HG03175 (cell line): ENCODE measurements around the gene ZP4.

Source experiments
- ATAC-seq: cut with Tn5 transposase; IDR thresholded peaks from one replicate; pipeline ENCODE4 v1.9.1; 2021; ENCODE audit warnings: mild to moderate bottlenecking, moderate library complexity; ENCODE audit not compliant: unreplicated experiment

Gene ZP4, protein sequence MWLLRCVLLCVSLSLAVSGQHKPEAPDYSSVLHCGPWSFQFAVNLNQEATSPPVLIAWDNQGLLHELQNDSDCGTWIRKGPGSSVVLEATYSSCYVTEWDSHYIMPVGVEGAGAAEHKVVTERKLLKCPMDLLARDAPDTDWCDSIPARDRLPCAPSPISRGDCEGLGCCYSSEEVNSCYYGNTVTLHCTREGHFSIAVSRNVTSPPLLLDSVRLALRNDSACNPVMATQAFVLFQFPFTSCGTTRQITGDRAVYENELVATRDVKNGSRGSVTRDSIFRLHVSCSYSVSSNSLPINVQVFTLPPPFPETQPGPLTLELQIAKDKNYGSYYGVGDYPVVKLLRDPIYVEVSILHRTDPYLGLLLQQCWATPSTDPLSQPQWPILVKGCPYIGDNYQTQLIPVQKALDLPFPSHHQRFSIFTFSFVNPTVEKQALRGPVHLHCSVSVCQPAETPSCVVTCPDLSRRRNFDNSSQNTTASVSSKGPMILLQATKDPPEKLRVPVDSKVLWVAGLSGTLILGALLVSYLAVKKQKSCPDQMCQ

DNA sequence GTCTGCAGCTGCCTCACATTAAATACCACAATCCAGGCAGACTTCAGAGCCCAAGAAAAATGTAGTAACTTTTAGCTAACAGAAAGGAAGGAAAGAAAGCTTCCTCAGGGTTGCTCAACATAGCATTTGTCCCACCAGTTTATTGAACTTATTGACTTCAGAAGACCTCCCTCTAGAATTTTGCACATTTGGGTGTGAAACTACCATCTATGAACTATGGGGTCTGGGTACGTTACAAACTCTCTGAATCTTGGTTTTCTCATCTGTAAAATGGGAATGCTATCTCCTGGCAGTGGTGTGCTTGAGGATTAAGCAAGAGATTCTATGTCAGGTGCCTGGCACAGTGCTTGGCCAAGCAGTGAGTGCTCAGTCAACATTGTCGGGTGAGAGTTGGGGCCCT lies at the start of gene ZP4:
Gene ZP4, minus strand, starts transcription at position 101 of the 400 bp plus-strand sequence. CDS start 287 bp downstream, outside the sequence.
- ATAC-seq: no peak

DNA sequence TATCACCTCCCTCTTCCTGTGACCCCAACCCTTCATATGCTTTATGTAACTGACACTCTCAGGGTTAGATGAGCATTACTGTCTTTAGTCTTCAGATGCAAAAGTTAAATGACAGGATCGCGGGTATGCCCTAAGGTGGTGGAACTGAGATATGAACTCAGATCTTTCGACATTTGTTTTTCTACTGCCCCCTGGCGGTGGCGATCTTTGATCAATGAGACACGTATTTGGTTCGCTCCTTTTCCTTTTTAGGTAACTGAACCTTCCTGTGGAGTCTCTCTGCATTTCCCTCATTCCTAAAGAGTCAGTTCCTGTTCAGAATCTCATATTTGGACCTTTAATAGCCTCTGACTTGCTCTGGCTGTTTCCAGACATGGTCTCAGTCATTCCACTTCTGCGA lies 47.8 kb upstream of the ZP4 start:
- ATAC-seq: no peak

DNA sequence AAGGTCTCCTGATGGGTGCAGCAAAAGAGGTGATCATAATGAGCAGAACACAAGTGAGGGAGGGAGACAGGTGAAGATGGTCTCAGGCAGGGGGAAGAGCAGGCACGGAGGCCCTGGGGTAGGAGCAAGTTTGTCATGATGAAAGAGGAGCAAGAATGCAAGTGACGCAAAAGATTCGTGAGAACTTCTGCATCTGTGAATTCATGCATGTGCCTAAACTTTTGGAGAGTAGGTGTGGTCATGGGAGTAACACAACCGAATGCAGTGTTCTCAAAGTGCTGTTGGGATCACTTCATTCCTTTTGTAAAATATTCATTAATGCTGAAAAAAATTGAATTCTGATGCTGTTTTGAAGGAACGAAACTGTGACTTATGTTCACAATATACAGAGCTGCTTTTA lies 47.3 kb upstream of the ZP4 start:
- ATAC-seq: no peak

DNA sequence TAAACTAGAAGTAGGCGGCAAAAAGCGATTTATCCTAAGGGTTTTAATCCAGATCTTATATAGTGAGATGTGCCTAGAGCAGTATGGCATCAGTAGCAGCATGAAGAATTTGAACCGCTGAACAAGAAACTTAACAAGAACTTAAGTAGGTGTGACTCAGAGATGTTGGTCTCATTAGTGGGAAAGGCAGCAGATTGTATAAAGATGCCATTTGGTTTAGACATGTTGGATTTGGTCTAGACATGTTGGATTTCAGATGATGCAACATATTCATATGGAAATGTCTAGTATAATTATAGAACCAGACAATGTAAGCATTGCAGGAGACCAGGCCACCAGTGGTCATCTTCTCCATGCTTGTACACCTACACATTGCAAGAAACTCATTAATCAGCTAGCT lies 42.1 kb upstream of the ZP4 start:
- no peak for ATAC-seq

DNA sequence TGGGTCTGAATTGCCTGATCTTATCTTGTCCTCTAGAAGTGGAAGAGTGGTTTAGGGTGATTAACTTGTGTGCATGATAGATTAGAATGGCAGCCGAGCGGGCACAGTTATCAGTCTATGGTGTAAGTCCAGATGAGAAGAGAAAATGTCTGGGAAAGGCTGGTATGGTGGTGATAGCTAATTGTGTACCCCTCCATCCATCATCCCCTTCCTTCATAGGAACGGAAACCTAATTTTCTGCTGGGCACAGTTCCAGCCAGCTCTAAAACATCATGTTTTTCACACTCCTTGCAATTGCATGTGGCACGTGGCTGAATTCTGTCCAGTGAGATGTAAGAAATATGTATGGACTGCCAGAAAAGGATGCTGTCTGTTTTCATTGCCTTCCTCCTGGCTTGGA lies 40.9 kb upstream of the ZP4 start:
- ATAC-seq: no peak

DNA sequence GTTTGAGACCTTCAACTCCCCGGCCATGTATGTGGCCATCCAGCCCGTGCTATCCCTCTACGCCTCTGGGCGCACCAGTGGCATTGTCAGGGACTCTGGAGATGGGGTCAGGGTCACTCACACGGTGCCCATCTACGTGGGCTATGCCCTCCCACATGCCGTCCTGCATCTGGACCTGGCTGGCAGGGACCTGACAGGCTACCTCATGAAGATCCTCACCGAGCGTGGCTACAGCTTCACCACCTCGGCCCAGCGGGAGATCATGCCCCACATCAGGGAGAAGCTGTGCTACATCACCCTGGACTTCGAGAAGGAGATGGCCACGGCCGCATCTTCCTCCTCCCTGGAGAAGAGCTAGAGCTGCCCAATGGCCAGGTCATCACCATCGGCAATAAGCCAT lies 36.5 kb upstream of the ZP4 start:
- ATAC-seq: no peak

DNA sequence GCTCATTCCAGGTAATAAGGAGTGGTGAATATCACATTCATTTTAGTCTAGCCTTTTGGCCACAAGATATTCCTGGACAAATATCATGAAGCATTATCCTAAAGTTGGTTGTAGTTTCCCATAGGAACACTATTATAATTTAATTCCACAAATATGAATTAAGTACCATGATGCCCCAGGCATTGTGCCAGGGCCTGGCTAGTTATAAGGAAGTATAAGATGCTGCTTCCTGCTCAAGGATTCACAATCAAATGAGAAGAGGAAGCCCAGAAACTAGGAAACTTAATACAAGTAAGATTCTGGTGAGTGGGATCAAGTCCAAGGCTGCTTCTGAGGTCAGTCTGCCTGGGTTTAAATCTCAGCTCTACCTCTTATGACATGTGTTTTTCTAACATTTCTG lies 30.6 kb upstream of the ZP4 start:
- ATAC-seq: no peak

DNA sequence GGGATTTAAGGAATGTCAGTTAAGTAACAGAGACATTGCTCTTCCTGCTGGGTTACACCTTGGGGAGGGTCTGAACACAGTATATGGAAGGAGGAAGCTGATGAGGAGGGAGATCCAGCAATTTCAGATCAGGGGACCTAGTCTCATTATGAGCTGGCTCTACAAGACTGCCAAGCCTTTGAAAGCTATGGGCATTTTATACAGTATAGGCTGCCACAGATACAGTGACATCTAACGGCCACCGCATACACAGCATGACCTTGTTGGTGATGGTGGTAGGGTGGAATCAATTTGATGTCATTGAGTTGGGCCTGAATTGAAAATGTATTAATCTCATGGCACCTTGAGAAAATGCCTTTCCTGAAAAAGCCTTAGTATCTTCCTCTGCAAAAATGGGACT lies 22.6 kb upstream of the ZP4 start:
- no peak for ATAC-seq

DNA sequence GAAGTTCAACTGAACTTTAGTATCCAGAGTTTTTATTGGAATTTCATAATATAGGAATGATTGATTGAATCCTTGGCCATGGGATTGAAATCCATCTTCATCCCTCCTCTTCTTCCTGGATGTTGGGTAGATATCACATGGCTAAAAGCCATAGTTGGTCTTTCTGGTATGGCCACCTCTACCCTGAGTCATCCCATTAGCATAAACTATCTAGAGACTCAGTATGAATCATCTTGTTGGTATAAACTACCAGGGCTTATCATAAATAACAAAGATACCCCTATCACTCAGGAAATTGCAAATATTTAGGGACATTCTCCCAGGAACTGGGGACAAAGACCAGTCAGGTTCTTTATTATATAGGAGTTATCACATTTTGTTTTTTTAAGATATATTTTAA lies 21.2 kb upstream of the ZP4 start:
- ATAC-seq: no peak

DNA sequence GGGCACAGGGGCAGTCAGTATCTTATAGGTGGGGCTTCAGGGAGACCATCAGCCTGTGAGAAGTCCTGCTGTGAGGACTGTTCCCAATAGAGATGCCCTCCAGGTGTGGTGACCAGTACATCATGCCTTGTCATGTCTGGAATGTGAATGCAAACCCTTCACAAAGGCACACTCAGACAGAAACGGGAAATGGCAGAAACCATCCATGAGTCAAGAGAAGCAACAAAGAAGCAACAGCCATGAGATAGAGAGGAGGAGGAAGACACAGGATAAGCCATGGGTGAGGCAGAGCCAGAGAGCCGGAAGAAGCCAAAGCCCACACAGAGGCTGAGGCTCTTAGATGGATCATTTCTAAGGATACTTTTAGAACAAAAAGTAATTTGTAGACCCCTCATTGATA lies 20.1 kb upstream of the ZP4 start:
- no peak for ATAC-seq

DNA sequence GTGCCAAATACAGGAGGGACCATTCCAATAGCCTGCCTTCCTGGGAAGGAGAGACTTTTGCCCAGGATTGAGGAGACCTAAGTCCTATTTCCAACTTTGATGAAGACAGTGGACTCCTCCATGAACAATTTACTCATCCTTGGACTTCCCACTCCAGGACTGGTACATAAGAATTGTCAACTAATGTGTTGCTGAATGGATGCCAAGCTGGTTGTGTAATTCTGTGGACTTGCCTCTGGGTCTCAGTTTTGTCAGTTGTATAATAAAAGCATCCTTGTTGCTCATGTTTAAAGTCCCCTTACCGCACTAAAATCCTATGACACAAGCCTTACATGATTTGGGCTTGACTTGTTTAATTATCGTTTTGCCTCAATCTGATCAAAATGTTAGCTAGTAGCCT lies 13.2 kb upstream of the ZP4 start:
- no peak for ATAC-seq

DNA sequence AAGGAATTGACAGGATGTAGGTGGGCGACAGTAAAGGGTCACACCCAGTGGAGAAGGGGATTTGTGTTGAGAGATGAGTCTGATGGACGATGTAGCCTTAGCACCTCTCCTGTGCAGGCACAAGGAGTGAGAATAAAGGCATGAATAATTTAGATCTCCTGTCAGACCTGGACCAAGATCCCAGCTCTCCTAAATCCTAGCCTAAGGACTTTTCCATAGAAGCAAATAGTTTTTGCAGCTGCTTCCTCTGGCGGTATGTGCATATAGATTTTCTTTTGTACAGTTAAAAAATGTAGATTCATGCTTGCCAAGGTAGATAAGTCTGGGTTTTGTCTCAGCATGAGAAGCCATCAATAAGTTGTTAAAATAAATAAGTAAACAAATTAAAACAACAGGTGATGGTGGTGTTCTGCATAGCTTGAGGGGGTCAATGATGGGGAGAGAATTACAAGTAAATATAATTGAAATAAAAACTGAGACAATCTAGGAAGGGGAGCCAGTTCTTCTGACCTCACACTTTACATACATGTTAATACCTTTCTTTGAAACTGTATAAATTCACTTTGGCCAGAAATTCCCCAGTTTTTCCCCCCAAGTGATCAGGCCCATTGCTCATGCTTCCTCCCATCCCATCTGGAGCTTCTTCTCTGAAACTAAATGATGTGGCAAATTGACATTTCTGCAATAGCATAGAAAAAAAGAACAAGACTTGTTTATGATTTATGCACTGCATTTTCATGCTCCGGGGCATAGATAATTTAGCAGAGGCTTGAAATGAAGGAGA lies 12.4 kb upstream of the ZP4 start:
- no peak for ATAC-seq

DNA sequence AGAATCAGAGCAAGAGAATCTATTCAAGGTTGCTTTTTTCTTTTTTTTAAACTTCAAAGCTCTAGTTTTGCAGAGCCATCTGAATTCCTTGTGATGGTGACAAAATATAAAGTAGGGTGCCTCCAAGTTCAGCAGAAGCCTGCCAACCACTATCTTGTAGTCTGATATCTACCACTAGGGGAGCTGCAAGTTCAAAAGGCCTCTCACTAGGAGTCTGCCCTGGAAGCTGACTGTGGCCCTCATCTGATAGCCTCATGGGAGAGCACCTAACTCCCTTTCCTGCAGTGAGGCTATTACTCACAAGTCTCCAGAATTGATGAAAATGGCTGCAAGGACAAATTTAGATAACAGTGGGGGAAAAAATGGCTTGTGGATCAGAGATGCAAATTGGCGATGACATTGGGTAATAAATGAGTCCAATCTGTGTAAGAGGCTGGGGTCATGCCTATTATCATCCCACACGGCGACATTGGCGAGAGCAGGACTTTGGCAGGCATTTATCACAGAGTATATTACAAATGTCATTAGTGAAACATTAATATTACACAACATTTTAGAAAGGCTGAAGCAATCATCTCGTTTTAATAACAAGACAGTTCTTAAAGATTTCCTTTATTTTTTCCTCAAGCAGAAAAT lies 10.7 kb upstream of the ZP4 start:
- ATAC-seq: no peak

DNA sequence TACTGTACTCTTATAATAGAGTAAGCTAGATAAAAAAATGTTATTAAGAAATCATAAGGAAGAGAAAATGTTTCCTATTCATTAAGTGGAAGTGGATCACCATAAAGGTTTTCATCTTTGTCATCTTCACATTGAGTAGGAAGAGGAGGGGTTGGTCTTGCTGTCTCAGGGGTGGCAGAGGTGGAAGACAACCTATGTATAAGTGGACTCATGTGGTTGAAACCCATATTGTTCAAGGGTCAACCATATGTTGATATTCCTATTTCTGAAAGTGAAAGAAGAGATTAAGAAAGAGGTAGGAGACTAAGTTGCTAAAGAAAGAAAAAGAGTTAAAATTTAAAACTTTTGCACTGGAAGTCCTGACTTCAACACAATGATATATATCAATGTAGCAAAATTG lies 4.9 kb upstream of the ZP4 start:
- ATAC-seq: no peak

DNA sequence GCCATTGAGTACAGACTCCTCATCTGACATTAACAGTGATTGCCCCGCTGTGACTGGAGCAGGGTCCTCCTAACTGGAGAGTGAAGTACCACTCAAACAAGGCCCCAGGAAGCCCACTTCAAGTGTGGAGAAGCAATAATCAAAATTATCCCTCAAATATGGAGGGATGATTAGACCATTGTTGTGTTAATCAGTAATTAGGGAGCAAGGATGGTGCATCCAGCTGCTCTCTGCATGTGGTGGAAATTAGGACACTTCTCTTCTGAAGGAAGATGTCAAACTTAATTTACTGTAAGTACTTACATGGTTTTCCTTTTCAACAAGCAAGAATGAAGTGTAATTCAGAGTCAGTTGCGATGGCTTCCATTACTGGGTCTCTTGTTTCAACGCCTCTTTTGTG lies 3.4 kb upstream of the ZP4 start:
- no peak for ATAC-seq

DNA sequence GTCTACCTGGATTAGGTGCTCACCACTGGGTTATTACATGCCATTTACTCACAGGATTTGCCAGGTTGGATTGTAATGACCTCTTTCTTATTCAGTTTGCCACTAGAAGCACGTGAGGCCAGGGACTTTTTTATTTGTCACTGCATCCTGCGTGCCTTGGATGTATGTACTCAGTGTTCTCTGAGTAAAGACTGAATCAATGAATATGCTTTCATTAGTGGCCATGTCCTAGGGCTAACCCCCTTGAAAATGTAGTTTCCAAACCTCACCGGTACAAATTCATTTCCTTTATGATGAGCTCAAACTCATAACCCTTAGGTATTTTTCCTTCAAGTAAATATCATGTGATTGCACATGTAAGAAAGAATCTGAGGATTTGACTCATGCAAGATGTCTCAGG lies 1.3 kb upstream of the ZP4 start:
- ATAC-seq: no peak

DNA sequence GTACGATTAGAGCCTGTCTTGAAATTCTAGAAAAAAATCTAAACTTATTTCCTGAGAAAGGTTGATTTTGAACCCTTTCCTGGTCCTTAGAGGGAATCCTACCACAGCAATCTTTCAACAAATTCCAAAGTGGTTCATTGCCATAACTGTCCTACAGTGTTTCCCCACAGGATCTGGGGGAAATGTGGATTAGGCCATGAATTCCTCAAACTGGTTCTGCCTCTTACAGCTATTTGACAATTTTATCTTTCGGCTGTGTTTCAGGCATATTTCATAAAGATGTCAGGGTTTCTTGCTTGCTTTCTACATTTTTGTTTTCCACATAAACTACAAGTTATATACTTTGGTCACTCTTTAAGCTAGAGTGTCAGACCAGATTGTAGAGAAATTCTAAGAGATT lies 544 bp upstream of the ZP4 start:
- no peak for ATAC-seq

DNA sequence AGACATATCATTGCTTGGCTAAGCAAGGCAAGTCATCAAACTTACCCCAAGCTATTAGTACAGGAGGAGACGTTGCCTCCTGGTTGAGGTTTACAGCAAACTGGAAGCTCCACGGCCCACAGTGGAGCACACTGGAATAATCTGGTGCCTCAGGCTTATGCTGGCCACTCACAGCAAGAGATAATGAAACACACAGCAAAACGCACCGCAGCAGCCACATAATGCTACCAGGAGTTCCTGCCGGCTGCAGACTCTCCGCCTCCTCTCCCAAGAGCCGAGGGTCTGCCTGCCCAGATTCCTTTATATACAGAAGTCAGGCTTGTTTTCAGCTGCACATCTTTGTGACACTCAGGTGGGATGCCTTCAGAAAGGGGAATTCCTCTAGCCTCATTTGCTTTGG lies 306 bp downstream of the ZP4 start:
- ATAC-seq: no peak

DNA sequence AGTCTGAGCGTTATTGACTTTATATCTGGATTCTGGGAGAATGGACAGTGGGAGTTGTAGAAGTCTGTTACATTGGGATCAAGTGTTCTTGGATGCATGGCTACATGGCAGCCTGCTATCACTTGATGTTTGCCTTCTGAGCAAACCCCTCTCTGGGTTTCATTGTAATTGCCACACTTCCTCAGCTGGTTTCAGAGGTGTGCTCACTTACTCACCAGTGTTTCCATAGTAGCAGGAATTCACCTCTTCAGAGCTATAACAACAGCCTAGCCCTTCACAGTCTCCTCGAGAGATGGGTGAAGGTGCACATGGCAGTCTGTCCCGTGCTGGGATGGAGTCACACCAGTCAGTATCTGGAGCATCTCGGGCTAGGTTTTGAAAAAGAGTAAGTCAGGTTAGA lies 2.6 kb downstream of the ZP4 start:
- no peak for ATAC-seq

DNA sequence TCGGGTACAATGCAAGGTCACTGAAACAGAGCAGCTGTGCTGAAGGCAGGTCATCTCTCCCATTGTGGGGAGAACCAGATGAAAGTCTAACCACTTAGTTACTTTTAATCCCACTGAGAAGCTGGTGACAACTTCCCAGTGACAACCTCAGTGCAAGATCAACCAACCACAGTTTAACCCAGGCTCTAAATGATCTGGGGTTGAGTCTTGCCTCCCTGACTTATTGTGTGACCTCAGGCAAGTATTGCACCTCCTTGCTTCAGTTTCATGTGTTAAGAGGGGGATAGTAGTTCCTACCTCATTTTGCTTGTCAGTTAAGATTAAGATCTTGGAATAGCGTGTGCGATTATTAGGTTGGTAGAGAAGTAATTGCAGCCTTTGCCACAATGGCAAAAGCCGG lies 3.2 kb downstream of the ZP4 start:
- no peak for ATAC-seq

DNA sequence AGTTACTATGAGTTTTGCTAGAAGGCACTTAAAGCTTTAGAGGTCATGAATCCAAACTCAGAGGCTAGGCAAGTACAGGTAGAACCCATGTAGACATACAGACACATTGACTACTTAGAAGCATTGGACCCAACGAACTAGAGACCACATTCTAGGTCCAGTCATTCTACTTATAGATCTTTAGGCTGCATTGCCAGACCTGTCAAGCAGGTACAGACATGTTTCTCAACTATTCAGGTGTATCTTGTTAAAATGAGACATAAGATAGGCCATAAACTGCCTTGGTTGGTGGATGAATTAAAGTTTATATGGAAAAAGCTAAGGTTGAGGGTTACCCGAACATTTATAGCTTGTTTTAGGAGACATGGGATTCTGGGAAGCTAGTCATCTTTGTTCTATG lies 6.5 kb downstream of the ZP4 start:
- no peak for ATAC-seq

DNA sequence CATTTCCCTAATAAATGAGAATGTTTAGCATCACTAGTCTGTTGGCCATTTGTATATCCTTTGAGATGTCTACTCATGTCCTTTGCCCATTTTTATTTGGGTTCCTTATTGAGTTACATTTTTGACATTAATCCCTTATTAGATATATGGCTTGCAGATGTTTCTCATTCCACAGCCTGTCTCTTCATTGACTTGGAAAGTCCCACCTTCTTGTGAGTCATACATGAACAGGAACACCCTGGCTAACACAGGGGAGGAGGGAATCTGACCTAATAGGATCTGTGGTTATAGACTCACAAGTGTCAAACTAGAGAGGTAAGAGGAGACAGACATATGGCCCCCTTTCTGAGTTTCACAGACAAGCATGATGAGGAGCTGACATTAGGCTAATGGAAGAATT lies 11.5 kb downstream of the ZP4 start:
- no peak for ATAC-seq
